GM18499 (cell line): ENCODE measurements around the gene PNO1.
"Not testable (repeated sequence)": the region's sequence is repeated elsewhere in the genome, so short reads cannot be mapped to it uniquely, and the experiment has no call there.

Experiments used
- ATAC-seq: cut with Tn5 transposase; IDR thresholded peaks from one replicate; pipeline ENCODE4 v1.9.1; 2021; ENCODE audit warnings: moderate number of reproducible peaks; ENCODE audit not compliant: insufficient read depth, unreplicated experiment

Gene PNO1

GRCh38 chr2:68157402-68158133 lies at the start of gene PNO1:
PNO1 (plus strand) TSS chr2:68157888; CDS start chr2:68157935, 47 bp downstream.
- peak; percentile 68 for ATAC-seq

- no peak for ATAC-seq
Observed at GRCh38 chr2:68108120-68108519, 49.6 kb upstream of the PNO1 start.

GRCh38 chr2:68110102-68110501 lies 47.6 kb upstream of the PNO1 start:
- no peak for ATAC-seq

GRCh38 chr2:68115965-68116364 lies 41.7 kb upstream of the PNO1 start:
- no peak for ATAC-seq

- ATAC-seq = not testable (repeated sequence)
Observed at GRCh38 chr2:68117922-68118321, 39.8 kb upstream of the PNO1 start.

- ATAC-seq = no peak
Observed at GRCh38 chr2:68118816-68119215, 38.9 kb upstream of the PNO1 start.

GRCh38 chr2:68119504-68119903 lies 38.2 kb upstream of the PNO1 start:
- ATAC-seq = no peak

- no peak for ATAC-seq
Observed at GRCh38 chr2:68121873-68122679, 35.6 kb upstream of the PNO1 start.

GRCh38 chr2:68122680-68122964 lies 35.1 kb upstream of the PNO1 start:
- ATAC-seq = no peak

- ATAC-seq = no peak
Observed at GRCh38 chr2:68124321-68124720, 33.4 kb upstream of the PNO1 start.

GRCh38 chr2:68125821-68126220 lies 31.9 kb upstream of the PNO1 start:
- ATAC-seq = no peak

GRCh38 chr2:68126561-68126960 lies 31.1 kb upstream of the PNO1 start:
- ATAC-seq = no peak

- peak; percentile 79 for ATAC-seq
Observed at GRCh38 chr2:68127358-68128242, 30.1 kb upstream of the PNO1 start.

GRCh38 chr2:68134120-68134519 lies 23.6 kb upstream of the PNO1 start:
- no peak for ATAC-seq

GRCh38 chr2:68134554-68134953 lies 23.1 kb upstream of the PNO1 start:
- ATAC-seq = no peak

- ATAC-seq = no peak
Observed at GRCh38 chr2:68135448-68136320, 22.0 kb upstream of the PNO1 start.

- ATAC-seq = no peak
Observed at GRCh38 chr2:68141875-68142274, 15.8 kb upstream of the PNO1 start.

- ATAC-seq = no peak
Observed at GRCh38 chr2:68151037-68151436, 6.7 kb upstream of the PNO1 start.

- ATAC-seq = no peak
Observed at GRCh38 chr2:68152681-68153347, 4.9 kb upstream of the PNO1 start.
